Cerebellar cortex (tissue), 1 donor: ENCODE data around the gene PHTF1.

Experiments
- DNase-seq: peaks from one replicate; pipeline ENCODE4 v3.0.0-alpha.2; 2015; ENCODE audit warnings: low spot score

The PHTF1 gene

DNA sequence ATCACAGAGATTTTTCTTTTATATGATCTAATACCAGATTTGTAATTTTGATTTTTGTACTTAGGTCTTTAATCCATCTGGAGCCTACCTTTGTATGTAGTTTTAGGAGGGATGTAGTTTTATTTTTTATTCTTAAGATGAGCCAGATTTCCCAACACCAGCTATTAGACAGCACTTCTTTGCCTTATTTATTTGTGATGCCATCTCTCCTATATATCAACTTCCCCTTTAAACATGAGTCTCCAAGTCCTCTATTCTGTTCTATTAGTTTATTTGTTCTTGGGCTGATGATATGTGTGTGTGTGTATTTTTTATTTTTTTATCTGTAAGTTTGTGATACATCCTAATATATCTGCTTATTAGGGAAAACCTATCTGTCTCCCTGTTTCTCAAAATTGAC lies 94.2 kb downstream of the PHTF1 start:
- no peak for DNase-seq

DNA sequence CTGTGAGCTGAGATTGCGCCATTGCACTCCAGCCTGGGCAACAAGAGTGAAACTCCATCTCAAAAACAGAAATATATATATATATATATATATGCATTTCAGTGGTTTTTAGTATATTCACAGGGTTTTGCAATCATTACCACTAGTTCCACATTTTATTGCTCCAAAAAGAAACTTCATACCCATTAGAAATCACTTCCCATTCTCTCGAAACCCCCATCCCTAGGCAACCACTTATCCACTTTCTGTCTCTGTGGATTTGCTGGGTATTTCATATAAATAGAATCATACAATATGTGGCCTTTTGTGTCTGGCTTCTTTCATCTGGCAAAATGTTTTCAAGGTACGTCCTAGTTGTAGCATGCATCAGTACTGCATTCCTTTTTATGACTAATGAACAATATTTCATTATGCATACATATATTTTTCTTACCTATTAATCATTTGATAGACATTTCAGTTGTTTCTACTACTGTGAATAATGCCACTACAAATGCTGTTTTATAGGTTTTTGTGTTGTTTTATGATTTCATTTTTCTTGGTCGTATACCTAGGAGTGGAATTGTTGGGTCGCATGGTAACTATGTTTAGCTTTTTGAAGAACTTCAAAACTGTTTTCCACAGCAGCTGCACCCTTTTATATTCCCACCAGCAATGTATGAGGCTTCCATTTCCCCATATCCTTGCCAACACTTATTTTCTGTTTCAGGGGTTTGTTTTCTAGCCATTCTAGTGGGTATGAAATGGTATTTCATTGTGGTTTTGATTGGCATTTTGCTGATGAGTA lies 95.9 kb downstream of the PHTF1 start:
- no peak for DNase-seq

DNA sequence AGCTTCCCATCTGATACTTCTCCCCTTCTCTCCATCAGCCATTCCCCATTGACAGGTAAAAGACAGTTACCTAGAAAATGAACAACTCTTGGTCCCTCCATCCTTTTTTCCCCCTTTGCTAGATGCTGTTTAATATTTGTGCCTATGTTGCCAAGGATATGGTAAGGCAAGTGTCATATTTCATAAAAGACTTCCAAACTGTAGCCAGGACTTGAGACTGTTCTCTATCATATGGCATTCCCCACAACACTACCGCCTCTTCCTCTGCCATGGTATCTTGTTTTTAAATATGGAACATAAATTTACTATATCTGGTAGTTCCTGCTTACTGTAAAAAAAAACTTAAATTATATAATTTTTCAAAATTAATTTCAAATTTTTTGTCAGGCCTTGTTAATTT lies 97.2 kb downstream of the PHTF1 start:
- DNase-seq: no peak

DNA sequence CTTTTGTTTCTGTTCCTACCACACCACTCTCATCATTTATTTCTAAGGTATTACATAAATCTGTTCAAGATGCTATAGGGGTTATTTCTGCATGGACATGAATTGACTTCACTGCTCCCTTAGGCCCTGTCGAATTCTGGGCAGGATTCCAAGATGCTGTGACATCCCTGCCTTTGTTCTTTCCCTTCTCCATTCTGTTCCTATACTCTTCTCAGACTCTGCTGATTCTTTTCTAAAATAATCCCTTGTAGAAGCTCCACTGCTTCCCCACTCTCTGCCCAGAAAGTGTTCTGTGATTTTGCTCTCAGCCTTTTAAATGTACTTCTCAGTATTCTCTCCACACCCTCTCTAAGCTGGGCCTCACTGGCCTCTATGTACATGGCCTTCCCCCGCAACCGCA lies 99.2 kb downstream of the PHTF1 start:
- DNase-seq: no peak

DNA sequence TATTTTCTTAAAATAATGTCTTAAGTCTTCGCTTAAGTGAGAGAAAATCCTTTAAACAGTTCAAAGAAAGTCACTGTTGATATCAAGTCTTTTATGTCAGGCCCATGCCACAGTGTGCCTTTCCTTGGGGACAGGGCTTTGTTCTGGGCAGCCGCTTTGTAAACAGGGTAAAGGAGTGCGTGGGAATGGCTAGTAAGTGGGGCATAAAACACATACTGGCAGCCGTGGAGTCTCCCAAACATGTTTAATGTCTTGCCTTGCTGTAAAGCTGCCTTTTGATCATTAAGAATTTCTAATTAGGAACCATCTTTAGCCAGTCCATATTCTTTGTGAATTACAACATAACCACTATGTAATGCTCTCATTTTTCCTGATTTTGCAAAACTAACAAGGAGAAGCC lies 99.7 kb downstream of the PHTF1 start:
- no peak for DNase-seq

DNA sequence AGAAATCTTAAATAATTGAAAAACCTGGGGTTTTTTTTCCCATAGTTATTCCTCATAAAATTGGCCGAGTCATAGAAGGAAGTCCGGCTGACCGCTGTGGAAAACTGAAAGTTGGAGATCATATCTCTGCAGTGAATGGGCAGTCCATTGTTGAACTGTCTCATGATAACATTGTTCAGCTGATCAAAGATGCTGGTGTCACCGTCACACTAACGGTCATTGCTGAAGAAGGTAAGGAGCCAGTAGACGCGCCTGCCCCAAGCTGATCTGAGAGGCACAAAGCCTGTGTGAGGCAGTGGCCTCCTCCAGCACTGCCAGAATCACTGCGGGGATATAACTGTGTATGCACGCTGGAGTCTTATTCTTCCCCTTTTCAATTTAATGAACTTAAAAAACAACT lies 100.3 kb downstream of the PHTF1 start:
- no peak for DNase-seq

DNA sequence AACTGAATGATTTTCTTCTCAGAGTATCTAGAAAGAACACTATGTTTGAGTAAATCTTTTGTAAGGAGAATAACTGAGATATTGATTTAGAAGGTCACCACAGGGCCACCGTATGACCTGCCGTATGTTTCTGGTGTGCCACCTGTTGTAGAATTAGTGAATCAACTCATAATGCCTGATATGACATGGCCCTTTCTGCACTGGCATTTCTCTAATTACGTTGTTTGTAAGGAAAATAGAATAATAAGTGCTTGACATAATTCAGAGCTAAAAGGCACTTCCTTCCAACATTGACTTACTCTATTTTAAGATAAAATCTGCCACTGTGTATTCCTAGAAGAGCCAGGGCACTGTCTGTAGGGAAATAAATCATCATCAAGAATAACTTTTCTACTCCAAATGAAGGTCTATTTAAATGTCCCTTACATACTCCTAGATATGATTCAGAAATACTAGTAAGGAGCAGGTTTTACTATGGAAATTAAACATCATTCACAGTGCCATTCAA lies 101.7 kb downstream of the PHTF1 start:
- no peak for DNase-seq

DNA sequence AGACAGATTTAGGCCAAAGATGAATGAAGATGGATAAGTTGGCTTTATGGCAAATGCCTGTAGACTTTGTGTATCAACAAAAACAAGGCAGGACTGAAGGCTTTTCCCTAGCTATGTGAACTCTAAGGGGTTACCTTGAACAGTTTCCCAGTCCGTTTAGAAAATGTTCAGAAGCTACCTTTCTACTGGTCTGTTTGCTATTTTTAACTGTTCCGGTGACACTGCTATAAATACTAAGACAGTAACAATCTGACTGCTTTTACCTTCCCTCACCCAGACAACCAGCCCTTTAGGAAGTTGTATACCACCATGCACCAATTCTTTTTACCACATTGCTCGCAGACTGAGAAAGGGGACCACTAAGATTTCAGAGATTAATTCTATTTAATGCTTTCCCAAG lies 102.2 kb downstream of the PHTF1 start:
- peak; percentile 63 for DNase-seq

DNA sequence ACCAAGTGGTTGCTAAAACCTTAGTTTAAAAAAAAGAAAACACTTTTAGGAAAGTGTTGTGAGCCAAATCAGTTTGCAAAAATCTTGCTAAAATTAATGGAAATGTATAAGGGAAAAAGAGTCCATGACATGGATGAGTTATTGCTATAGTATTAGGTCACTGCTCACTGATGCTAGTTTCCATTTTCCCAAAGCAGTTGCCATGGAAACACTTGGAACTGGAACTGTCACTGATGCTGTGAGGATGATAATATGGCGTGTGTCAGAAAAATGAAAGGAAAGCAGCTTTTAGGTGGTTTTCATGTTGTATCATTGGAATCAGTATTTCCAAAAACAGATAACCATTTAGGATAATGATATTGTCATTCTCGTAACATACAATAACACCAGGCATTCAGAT lies 104.4 kb downstream of the PHTF1 start:
- peak; percentile 88 for DNase-seq

DNA sequence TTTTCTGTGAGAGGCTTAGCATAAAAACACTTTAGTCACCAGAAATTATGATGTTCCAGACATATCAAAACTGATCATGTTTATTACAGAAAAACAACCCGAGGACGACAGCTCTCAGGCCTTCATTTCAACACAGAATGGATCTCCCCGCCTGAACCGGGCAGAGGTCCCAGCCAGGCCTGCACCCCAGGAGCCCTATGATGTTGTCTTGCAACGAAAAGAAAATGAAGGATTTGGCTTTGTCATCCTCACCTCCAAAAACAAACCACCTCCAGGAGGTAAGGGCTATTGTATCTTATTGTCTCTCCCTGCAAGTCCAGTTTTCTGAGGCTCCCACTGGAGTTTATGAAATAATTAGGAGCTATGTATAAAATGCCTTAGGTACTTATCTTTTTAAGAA lies 105.5 kb downstream of the PHTF1 start:
- DNase-seq: peak; percentile 62

DNA sequence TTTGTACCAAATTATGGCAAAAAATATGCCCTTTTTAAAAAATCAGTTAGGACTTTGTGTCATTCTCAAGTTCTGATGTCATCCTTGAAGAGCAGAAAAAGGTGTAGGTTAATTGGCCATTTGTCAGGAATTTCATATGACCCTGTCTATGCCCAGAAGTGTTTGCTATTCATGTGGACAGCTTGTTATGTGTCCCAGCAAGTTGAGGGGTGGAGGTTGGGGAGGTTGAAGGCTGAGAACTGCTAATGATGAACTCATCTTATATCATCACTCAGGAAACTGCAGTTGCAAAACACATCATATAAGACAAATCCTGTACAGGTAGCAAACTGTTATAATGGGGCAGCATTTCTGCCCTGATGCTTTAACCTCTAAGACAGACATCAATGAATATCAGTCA lies 106.5 kb downstream of the PHTF1 start:
- DNase-seq: no peak

DNA sequence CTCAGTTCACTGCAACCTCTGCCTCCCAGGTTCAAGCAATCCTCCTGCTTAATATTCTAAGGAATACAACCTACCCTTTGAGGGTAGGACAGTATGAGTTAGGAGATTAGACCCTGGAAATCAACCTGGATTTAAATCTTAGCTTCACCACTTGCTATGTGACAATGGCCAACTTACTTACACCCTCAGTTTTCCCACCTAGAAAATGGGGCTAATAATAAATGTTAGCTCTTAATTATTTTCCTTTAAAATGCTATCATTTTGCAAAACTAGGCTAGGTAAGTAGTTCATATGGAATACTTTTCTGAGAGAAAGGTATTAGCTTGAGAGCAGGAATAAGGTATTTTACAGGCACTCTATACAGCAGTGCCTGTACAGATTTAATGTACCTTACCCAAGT lies 110.8 kb downstream of the PHTF1 start:
- DNase-seq: no peak

DNA sequence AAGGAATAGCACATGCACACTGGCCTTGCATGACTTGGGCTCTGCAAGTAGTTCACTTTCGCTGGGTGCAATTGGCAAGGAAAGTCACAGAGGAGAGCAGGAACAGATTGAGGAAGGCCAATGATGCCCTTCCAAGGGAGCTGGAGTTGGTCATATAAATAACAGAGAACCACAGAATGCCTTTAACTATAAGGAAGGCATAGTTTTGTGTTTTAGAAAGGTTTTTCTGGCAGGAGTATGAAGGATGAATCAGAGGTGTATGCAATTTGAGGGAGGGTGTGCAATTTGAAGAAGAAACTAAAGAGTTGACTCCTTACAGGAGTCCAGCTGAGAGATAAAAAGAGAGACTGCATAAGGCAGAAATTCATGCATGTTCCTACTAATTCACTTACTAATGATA lies 112.1 kb downstream of the PHTF1 start:
- DNase-seq: no peak
